Activated gamma-delta T cell treated with Interleukin-2 at 50 U/mL for 16 hours (primary cell): ENCODE measurements around the gene IGFBPL1.

ENCODE experiments used
- DNase-seq: peaks from one replicate; pipeline ENCODE4 v3.0.0-alpha.2; 2020

Gene IGFBPL1

DNA sequence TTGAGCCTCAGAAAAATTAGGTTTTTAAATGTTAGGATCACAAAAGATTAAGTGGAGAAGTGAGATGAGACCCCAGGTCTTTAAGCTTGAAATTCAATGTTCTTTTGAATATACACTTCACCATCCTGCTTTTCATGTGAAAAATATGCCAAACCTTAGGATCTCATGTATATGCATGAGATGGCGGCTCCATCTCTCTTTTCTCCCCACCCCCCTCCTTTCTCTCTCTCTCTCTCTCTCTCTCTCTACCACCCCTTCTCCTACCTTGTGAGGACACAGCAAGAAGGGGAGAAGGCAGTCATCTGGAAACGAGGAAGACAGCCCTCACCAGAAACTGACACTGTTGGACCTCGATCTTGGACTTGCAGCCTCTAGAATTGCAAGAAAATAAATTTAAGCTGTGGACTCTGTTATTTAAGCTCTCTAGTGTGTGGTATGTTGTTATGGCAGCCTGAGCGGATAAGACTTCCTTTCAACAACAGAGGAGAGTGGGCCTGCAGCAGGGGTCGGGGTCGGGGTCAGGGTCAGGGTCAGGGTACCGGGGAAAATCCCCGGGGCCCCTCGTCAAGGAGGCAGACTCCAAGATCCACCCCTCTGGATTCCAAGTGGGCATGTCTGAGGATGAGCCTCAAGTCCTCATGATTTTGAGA, 48.1 kb downstream of the IGFBPL1 start:
- DNase-seq: no peak

DNA sequence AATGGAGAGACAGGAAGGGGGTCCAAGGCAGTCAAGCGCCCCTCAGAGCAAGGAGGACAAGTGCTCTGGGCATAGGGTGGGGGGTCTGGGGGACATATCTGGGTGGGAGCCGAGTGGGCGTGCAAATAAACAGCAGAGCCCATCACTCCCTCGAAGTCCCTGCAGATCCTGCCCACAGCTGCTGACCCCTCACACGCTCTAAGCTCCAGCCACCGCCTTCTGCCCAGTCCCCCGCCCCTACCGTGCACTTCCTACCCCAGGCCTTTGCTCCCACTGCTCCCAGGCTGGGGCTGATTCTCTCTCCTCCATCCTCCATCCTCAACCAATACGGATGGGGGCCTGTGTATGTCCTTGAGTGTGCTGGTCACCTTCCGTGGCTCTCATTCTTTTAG, 48.7 kb downstream of the IGFBPL1 start:
- no peak for DNase-seq

DNA sequence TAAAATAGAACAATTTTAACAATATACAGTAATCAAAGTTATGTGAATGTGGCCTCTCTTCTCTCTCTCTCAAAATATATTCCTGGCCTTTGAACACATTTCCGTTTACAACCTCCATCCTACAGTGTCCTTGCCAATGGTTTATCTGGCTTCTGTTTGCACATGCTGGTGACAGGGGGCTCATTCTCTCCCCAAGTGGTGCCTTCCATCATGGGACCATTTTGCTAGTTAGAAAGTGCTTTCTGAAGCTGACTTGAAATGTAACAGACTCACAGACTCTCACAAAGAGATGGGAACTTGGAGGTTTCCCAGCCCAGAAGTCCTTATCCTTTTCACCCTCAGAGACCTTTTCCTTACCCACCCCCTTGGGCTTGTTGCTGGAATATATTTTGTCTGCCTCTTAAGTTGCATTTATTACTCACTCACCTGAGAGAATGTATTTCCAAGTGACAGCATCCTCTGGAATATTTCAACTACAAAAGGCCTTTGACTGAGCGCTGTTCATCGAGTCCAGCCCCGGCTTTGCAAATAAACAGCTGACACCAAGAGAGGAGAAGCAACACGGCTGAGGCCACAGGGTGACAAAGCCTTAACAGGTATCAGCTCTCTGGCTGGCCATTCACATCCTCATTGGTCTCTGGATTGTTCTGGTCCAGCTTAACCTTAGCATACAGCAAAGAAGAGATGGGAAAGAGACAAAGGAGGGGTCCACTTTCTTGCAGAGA, 49.2 kb downstream of the IGFBPL1 start:
- DNase-seq: no peak

DNA sequence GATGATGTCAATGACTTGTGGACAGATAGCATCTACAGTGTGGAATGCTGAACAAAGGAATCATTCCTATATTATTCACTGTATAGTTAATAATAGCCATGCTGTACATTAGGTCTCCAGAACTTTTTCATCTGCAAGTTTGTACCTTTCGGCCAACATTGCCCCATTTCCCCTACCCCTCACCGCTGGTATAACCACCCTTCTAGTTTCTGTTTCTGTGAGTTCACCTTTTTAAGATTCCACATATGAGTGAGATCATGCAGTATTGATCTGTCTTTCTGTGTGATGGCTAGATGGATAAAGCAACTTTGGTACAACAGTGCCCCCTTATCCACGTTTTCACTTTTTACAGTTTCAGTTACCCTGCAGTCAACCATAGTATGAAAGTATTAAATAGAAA, 50.6 kb downstream of the IGFBPL1 start:
- no peak for DNase-seq

DNA sequence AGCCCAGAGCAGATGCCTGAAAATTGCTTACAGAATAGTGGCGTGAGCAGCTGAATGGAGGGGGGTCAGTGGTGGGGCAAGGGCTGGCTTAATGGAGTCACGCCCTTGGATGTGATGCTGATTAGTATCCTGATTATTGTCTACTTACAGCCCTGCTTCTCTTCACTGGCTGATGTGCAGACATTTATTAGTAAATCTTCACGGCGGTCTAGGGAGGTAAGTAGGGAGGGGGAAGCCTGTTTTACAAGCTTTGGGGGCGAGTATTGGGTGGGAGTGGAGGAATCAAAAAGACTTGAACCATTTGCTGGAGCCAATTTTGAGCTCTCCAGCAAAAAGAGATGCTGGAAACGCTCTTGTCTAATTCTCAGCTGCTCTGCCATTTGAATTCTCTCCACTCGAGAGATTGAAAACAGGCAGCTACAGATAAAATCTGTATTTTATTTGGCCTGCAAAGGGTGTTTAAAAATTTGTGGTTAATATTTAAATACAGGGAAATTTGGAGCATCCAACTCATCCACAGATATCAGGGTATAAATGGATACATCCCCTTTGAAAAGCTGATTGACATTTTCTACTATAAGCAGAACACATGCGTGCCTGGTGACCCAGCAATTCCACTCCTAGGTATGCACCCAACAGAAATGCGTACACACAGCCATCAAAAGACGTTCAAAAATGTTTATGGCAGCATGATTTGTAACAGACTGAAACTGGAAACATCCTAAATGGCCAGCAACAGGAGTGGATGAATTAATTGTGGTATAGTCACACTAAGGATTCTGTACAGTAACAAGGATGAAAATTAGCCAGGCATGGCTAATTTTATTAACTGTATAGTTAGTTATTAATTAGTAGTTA, 51.3 kb downstream of the IGFBPL1 start:
- no peak for DNase-seq

DNA sequence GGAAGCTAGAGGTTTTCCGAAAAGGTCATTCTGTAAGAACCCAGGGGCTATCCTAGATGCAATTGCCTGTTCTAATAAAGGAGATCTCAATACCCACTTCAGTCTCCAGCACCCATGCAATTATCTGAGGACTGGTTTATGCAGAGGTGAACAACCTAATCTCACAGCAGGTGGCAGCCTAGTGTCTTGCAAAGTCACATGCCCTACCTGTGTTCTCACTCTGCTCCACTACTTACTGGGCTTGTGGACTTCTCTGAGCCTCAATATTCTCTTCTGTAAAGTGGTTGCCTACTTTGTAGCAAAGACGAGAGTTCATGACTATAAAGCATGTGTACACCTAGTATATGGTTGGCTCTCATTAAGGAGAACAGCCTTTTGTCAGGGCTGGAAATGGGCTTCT, 52.8 kb downstream of the IGFBPL1 start:
- no peak for DNase-seq

DNA sequence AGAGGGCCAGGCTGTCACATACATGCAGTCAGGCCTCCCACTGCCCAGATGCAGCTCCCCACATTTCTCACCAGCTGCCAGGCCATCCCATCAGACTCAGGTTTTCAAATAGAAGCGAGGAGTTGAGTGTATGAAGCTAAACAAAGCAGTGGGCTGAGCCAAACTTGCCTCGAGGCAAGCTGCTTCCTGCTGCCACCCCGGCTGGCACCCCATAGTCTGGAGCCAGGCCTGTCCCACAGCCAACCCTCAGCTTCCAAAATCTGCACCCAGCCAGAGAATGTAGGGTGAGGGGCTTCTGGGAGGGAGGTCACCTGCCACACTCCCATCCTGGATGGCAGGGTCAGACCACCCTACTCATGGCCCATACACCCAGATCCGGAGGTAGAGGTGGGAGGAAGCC, 54.1 kb downstream of the IGFBPL1 start:
- no peak for DNase-seq

DNA sequence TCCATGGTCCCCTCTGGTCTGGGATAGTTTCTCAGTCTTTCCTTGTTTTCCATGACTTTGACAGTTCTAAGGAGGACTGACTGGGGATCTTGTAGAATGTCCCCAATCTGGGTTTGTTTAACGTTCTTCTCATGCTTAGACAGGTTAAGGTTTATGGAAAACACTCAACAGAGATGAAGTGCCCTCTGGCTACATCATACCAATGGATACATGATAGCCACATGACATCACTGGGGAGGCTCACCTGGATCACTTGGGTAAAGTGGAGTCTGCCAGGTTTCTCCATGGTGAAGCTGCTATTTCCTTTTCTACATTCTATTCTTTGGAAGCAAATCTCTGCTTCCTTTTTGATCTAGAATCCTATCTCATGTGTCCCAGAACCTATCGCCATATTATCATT, 55.5 kb downstream of the IGFBPL1 start:
- DNase-seq: no peak

DNA sequence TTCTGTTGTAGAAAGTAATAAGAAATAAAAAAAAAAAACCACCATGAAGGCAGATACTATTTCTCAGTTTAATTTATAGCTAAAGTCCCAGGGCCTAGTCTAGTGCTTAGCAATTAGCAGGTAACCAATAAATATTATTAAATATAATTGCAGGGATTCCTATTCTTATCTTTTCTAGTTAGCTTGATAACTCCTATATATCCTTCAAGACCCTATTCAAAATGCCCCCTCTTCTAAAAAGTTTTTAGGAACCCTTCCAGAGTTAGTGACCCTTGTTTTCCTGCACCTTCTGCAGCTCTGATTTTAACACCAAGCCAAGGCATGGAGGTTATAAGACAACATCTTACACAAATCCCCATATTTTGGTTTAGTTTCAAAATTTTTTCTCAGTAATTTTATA, 56.4 kb downstream of the IGFBPL1 start:
- DNase-seq: no peak

DNA sequence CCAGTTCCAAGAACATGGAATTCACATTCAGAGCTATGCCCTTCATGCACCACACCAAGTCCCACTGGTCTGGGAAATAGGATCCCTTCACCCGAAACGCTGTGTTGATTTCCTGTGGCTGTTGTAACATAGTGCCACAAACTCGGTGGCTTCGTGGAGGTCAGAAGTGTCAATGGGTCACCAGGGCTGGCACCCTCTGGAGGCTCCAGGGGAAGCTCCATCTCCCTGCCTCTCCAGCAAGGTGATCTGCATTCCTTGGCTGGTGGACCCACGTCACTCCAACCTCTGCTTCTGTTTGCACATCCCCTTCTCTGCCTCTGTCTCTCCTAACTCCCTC, 60.7 kb downstream of the IGFBPL1 start:
- no peak for DNase-seq

DNA sequence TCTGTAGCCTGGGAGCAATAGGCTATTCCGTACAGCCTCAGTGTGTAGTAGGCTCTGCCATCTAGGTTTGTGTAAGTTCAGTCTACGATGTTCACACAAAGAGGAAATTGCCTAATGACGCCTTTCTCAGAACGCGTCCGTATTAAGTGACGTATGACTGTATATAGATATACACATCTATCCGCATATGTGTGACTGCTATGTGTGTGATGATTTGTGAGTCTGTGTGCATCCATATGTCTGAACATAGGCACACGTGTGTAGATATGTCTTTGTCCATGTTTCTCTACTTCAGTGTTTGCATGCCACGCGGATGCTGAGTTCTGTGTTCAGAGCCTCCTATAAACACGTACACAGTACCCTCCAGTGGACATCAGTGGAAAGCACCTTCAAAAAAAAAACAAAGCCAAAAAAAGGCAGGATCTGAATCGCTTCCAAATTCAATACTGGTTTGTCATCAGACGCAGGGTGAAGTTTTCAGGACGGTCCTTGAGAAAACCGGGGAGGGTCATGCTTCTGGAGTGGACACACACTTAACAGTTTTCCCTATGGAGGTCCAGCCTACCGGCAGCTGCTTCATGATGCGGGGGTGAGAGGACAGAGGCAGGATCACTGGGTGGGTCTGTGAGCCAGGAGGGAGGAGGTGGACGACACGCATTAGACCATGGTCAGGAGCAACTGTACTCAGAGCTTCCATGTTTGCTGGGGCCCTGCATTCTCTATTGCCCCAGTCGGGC, 61.2 kb downstream of the IGFBPL1 start:
- DNase-seq: no peak

DNA sequence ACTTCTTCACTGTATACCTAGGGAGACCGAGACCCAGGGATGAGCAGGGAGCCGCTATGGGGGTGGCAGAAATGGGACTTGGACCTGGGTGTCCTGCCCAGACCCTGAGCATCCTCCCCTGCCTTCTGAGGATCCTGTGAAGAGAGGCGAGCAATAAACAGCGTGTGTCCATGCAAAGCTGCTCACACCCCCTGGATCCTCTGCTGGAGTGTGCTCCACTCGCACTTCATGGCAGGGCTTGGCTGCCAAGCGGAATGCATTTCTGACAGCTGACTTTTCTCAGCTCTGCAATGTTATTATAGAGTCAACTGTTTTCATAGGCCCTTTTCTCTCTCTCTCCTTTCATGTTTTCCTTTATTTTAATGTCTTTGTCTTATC, 62.8 kb downstream of the IGFBPL1 start:
- no peak for DNase-seq

DNA sequence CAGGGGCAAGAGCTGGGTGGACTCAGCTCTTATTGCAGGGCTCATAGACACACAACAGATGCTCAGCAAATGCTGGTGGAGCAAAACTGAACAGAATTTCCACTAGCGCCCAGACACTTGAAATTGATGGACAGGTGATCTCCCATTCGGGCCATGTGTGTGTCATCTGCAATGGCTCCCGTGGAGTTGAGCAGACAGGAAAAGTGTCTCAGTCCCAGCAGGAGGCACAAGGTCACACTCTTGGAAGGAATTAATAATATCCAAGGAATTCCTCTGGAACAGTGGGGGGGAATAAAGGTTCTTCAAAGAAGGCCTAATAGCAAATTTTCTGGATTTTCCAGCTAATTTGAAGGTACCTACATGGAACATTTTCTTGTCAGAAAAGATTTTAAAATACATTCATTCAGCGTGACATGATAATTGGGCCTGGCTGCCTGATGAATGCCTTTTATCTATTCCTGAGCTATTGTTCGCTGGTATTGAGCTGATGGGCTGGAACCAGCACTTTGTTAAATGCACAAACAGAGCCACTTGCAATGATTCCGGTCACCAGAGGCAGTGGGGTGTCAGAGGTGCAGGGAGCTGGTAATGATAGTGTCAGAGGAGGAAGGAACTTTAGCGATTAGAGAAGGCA, 63.3 kb downstream of the IGFBPL1 start:
- DNase-seq: no peak

DNA sequence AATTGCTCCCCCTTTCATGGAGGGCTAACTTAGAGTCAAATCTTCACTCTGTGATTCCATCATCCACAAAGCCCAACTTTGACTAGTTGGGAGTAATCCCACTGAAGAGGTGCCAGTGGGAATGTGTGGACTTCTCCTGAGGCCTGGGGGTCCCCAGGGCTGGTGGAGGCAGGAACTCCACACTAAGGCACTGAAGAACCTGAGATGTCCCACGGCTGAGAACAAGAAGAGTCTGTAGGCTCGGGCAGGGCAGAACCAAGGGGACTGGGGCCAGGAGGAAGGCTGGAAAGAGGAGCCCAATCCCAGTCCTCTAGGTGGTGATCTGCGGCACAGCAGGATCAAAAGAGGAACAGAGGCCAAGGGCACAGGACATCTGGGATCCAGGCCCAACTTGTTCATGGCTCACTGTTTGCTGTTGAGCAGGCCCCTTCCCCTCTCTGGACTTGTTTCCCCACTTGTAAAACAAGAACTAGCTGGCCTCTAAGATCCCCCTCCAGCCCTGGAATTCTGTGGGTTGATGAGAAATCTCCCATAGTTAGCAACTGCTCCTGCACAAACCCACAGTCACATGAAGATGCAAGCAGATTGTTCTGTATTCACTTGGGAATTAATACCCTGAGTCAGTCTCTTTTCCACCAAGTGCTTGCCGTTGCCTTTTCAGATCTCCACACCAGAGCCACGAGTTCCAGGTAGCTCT, 64.4 kb downstream of the IGFBPL1 start:
- no peak for DNase-seq

DNA sequence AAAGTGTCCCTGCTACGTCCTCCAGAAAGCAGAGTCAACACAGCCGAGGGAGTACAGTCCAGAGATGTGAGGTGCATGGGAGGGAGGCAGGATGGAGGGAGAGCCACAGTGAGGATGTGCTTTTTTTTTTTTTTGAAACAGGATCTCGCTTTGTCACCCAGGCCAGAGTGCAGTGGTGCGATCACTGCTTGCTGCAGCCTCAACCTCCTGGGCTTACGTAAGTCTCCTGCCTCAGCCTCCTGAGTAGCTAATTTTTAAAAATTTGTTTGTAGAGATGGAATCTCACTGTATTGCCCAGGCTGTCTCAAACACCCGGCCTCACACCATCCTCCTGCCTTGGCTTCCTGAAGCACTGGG, 65.0 kb downstream of the IGFBPL1 start:
- no peak for DNase-seq

DNA sequence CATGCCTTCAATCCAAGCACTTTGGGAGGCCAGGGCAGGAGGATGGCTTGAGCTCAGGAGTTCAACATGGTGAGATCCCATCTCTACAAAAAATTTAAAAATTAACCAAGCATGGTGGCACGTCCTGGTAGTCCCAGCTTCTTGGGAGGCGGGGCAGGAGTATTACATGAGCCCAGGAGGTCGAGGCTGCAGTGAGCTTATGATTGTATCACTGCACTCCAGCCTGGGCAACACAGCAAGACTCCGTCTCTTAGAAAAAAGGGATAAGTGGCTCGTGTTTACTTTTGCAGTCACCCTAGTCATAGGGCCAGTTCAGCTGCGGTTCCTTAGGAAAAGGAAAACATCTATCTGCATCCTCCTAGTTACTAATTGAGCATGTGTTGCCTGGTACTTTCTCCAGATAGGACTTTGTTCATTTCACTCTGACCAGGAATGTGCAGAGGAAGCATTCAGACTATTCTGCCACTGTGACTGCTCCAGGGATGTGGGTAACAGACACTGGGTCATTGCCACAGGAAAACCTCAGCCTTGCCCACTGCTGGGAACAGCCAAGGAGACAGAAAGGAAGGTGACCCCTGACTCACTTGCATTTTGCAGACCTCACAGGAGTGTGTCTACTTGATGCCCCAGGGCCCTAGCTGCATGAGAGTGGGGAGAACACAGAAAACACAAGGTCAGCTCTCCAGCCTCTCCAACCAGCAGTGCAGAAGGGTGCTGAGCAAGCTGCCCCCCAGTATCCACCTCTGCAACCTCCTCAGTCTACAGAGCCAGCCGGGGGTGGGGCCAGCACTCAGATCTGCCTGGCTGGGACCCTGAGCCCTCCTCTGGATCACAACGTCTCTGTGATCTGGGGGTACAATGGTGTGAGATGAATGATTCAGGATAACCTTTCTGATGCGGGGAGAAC, 65.6 kb downstream of the IGFBPL1 start:
- DNase-seq: no peak

DNA sequence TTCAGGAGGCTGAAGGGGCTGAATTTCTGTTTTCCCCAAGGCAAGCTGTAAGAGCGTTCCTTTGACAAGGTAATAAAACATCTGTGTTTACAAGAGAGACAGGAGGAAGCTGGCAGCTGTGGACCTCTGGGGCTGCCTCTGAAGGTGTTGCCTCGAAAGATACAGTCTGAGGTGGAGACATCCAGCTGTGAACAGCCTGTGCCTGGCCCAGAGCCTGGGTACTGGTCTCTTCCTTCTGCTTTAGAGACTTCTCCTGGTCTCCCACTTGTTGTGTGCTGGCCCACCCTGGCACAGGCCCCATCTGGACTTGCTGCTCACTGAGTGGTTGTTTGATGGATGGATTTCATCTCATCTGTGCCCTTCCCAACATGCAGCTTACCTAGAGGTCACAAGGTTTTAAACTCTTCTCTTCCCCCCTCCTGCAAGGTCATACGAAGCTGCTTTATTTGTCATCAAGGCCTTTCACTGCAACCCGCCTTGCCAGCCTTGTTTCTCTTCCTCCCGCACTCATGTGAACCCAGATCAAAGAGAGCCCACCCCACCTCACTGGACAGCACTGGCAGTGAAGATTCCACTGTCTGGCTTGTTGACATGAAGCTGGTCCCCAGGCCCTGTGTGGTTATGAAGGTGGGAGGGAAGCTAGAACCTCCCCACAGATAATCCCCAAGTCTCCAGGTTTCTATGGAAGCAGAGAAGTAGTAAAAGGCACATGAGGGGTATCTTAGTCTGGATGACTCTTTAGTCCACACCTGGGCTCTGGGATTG, 66.7 kb downstream of the IGFBPL1 start:
- no peak for DNase-seq

DNA sequence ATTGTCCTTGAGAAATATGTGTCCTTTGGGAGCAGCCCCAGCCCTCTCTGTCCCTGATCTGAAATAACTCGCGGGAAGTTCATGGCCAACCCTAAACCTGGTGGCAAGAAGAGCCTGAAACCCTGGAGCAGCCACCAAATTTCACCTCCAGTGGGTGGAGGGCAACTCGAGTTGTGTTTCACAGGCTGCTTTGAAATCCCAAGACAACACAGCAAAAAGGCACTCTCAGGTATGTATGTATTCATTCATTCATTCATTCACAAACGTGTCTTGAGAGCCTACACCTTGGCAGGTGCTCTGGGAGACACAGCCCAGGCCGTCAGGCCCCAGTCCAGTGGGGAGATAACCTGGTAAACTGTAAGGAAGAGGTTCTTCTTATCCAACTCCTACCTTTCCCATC, 67.4 kb downstream of the IGFBPL1 start:
- no peak for DNase-seq
